HUES64 (cell line): Measurements from ENCODE around the gene TFAP2D.

ENCODE experiments used
- H3K27ac ChIP-seq: 2 replicates; pipeline ENCODE4 v1.7.0; 2013; ENCODE audit warnings: low read depth, low read length, inconsistent platforms
- H3K27me3 ChIP-seq: 2 replicates; pipeline ENCODE4 v1.6.1; 2013; ENCODE audit warnings: mild to moderate bottlenecking, low read length; ENCODE audit not compliant: insufficient read depth
- H3K36me3 ChIP-seq: 2 replicates; pipeline ENCODE4 v1.6.1; 2013; ENCODE audit warnings: mild to moderate bottlenecking, low read length; ENCODE audit not compliant: insufficient read depth
- H3K4me1 ChIP-seq: 2 replicates; pipeline ENCODE4 v1.6.1; 2013; ENCODE audit warnings: mild to moderate bottlenecking, low read length, moderate library complexity; ENCODE audit not compliant: insufficient read depth
- H3K4me3 ChIP-seq: 2 replicates; pipeline ENCODE4 v1.5.1; 2013; ENCODE audit warnings: mild to moderate bottlenecking, low read length, moderate library complexity
- H3K9ac ChIP-seq: 2 replicates; pipeline ENCODE4 v1.6.1; 2013; ENCODE audit warnings: mild to moderate bottlenecking, low read depth, low read length
- H3K9me3 ChIP-seq: 2 replicates; pipeline ENCODE4 v1.6.1; 2013; ENCODE audit warnings: low read depth, low read length; ENCODE audit not compliant: insufficient read depth
- WGBS: fragments of 150-250, 120-280 bp; methylation state at CpG from one replicate; pipeline ENCODE4 v1.1.7; 2013; ENCODE audit warnings: missing lambda C conversion rate; 5-methylcytosine and 5-hydroxymethylcytosine counted together

The TFAP2D gene

DNA sequence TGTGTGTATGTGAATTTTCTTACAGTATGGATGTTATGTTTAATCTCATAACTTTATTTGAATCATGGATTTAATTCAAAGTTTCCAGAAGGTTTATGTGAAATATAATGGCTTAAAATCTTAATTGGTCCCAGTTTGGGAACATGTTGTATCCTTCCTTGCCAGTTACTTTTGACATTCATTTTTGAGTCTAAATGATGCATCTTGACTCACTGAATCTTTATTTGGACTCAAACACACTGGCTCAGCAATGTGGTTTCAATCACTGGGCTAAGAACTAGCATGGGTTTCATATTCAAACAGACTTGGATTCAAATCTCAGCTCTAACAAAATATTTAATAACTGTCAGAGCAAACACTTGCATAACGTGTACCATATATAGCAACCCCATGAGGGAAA lies 79.4 kb downstream of the TFAP2D start:
- H3K27me3 ChIP-seq, result peaks cover 26% of the 10 kb centered on the region
- H3K36me3 ChIP-seq, result no peaks in the 10 kb centered on the region
- no peak overlapping the region for H3K4me3 ChIP-seq
- no peak overlapping the region for H3K27ac ChIP-seq
- no peak overlapping the region for H3K9ac ChIP-seq
- H3K4me1 ChIP-seq, result no peaks in the 10 kb centered on the region
- no peaks in the 10 kb centered on the region for H3K9me3 ChIP-seq
- WGBS, result 63% methylated on average over 1 of the region's 1 CpG

DNA sequence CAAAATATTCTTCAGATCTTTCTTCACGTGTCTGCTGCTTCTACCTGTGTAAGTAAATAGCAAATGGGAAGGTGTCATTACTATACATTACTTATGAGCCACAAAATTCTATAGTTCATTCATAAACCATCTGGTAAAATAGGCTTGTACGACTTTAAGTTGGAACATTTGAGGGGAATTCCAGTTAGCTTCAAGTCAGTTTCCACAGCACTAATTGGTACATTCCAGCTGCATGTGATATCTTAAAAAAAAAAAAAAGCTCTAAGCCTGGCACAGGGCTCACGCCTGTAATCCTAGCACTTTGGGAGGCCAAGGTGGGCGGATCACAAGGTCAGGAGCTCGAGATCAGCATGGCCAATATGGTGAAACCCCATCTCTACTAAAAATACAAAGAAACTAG lies 82.2 kb downstream of the TFAP2D start:
- Histone ChIP-seq H3K4me1 (no peaks in the 10 kb centered on the region), H3K9me3 (no peaks in the 10 kb centered on the region), H3K36me3 (no peaks in the 10 kb centered on the region), H3K27ac (no peak overlapping the region), H3K27me3 (peaks cover 26% of the 10 kb centered on the region), H3K9ac (no peak overlapping the region), H3K4me3 (no peak overlapping the region)
- 83% methylated on average over 4 of the region's 5 CpGs for WGBS

DNA sequence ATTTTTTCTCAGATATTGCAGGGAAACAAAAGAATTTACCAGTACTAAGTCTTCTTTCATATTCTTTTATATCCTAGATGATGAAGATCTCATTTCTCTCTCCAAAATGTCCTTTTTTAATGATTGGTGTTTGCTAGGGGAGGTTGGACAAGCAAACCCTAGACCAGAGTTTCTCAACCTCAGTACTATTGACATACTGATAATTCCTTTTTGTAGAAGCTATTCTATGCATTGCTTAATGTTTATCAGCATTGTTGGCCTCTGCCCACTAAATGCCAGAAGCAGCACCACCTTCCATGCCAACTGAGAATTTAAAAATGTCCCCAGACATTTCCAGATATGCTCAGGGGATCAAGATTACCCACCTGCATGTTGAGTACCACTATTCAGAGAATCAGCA lies 91.0 kb downstream of the TFAP2D start:
- no peaks in the 10 kb centered on the region for H3K27me3 ChIP-seq
- no peak overlapping the region for H3K27ac ChIP-seq
- H3K9me3 ChIP-seq, result no peaks in the 10 kb centered on the region
- no peaks in the 10 kb centered on the region for H3K4me1 ChIP-seq
- no peak overlapping the region for H3K4me3 ChIP-seq
- H3K36me3 ChIP-seq, result no peaks in the 10 kb centered on the region
- no peak overlapping the region for H3K9ac ChIP-seq

DNA sequence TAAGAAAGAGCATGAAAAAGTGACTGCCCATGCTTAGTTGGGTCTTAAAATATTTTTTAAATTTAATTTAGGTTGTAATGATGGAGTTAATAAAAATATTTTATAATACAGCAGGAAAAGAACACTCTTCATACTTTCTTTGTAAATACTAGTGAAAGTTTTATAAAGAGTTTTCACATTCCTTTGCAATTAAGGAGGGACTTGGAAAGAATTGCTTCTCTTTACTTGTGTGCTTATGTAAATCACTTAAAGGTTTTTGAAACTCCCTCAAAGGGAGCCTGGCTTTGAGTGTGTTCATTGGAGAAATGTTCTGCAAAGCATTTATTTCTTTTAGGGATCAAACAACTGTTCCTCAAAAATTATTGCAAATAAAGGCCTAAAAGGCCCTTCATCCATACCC lies 93.7 kb downstream of the TFAP2D start:
- no peak overlapping the region for H3K9ac ChIP-seq
- no peak overlapping the region for H3K4me3 ChIP-seq
- no peaks in the 10 kb centered on the region for H3K4me1 ChIP-seq
- H3K9me3 ChIP-seq, result no peaks in the 10 kb centered on the region
- no peak overlapping the region for H3K27ac ChIP-seq
- no peaks in the 10 kb centered on the region for H3K27me3 ChIP-seq
- no peaks in the 10 kb centered on the region for H3K36me3 ChIP-seq

DNA sequence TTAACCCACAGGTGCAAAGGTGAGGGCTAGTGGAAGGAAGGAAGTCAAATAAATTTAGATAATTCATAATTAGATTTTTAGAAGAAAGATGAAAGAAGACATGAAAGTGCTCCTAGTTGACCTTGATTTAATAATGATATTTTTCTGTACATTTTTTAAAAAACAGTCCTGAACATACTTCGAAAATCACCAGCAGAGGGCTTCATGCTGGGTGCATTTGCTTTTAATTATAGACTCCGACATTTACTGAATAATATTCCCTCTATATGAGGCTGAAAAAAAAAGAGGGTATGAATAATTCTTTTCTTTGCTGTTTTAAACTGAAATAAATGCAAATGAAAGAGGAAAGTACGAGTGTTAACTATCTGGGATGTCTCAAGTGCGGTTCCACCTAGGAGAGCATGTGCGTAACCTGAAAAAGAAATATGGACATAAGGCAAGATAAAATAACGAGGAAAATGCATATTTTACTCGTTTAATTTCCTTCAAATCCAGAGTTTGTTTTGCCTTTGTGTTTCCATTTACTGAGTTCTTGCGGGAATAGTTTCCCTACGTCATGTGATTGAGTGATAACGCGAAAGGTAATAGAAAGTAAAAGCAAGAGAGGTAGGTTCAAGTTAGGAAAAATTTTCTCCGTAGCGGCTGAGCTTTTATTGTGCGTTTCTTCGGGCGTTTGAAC lies 102.2 kb downstream of the TFAP2D start:
- no peak overlapping the region for H3K27ac ChIP-seq
- WGBS, result 7% methylated on average over 14 of the region's 16 CpGs

DNA sequence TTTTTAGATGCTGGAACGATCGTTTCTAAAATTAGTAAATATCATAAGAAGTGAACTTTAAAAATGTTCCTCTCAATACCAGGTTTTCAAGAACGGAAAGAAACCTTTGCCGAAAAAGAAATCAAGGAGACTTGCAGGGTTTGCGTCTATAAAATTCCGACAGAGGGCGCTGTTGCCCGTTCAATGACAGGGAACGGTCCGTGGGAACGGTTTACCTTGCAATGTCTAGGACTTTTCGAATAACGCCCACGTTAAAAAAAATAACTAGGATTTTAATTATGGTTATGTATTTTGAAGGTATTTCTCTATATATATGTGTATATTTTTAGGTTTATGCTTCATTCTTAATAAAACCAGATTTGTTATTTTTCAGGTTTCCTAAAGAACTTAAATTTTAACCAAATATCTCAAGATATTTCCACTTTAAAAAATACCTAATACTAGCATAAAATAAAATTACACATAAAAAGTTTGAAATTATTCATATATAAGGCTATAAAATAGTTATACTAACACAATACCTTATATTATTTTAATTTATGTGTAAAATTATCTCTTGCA lies 102.9 kb downstream of the TFAP2D start:
- Histone ChIP-seq H3K9ac (peak overlapping the region; percentile 30; the same call in 1 of the 2 replicates), H3K36me3 (no peaks in the 10 kb centered on the region), H3K9me3 (no peaks in the 10 kb centered on the region), H3K27me3 (peaks cover 79% of the 10 kb centered on the region), H3K4me3 (peak overlapping the region; percentile 51), H3K4me1 (peaks cover 12% of the 10 kb centered on the region; the same call in 1 of the 2 replicates), H3K27ac (no peak overlapping the region)
- 2% methylated on average over 11 of the region's 14 CpGs for WGBS

More for the DNA sequence above, 102.2 kb downstream of the TFAP2D start:
- H3K4me3 ChIP-seq, result peak overlapping the region; percentile 51
- H3K4me1 ChIP-seq, result peaks cover 7% of the 10 kb centered on the region; the same call in 1 of the 2 replicates
- no peaks in the 10 kb centered on the region for H3K36me3 ChIP-seq
- H3K9me3 ChIP-seq, result no peaks in the 10 kb centered on the region
- peak overlapping the region; percentile 30; the same call in 1 of the 2 replicates for H3K9ac ChIP-seq
- peaks cover 73% of the 10 kb centered on the region for H3K27me3 ChIP-seq

DNA sequence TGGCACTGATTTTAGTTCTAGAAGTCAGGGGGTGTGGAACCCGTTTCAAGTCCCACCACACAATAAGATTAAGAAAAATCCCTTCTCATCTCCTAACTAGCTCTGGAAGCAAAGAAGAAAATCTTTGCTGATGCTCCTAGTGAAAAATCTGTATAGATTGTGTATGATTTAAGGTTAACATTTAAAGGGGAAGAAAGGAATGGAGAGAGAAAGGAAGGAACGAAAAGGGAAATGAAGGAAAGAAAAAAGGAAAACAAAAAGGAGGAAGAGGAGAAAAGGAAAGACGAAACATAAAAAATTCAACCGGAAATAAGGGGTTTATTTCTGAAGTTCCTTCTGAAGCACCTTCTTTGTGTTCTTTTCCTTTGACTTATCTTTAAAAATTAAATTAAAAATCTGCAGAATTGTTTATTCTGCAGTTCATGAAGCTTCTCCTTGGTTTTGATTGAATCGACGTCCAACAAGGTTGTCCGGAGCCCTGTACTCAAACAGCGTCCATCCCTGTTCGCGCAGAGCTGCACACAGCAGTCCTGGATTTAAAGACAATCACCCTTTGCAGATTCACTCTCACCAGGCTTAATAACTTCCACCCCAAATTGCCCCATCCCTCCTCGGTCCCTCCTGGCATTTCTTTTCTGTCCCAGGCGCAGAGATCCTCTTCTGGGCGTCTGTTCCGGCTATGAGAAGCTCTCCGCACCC lies 103.8 kb downstream of the TFAP2D start:
- H3K4me1 ChIP-seq, result peaks cover 20% of the 10 kb centered on the region
- H3K4me3 ChIP-seq, result no peak overlapping the region
- H3K36me3 ChIP-seq, result no peaks in the 10 kb centered on the region
- H3K9ac ChIP-seq, result no peak overlapping the region
- WGBS, result 7% methylated on average over 14 of the region's 15 CpGs
- peaks cover 88% of the 10 kb centered on the region for H3K27me3 ChIP-seq
- no peak overlapping the region for H3K27ac ChIP-seq
- H3K9me3 ChIP-seq, result no peaks in the 10 kb centered on the region

DNA sequence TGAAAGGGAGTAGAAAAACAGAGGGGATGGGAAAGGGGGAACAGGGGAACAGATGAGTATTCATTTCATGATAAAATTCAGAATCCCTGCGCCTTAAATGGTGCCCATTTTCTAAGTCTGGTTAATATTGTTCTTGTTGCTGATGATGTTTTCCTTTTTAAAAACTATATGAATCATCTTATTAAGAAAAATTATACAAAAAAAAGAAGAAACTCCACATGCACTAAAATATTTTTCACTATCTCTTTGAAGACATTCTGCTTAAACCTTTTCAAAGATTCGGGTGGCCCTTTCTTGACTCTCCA lies 104.3 kb downstream of the TFAP2D start:
- peaks cover 25% of the 10 kb centered on the region for H3K4me1 ChIP-seq
- no peak overlapping the region for H3K4me3 ChIP-seq
- peaks cover 93% of the 10 kb centered on the region for H3K27me3 ChIP-seq
- WGBS, result 19% methylated on average over 2 of the region's 2 CpGs
- H3K27ac ChIP-seq, result no peak overlapping the region
- no peaks in the 10 kb centered on the region for H3K36me3 ChIP-seq
- no peaks in the 10 kb centered on the region for H3K9me3 ChIP-seq
- H3K9ac ChIP-seq, result no peak overlapping the region

DNA sequence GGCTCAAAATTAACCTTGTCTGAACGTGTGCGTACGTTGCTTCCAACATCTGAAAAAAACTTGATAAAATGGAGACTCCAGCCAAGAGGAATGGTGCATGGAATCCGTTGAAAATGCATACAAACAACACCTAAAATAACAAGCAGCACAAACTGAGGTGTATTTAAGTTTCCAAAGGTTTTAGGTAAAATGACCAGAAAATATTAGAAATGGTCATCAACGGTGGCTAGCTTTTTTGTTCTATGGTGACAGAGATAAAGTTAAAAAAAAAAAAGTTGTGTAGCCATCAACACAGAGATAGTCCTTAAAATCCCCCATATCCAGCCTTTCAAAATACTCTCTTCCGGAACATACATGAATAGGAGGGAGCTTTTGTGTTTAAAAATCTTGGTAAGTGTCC lies 104.7 kb downstream of the TFAP2D start:
- Histone ChIP-seq H3K27ac (no peak overlapping the region), H3K4me1 (peaks cover 29% of the 10 kb centered on the region), H3K27me3 (peaks cover 97% of the 10 kb centered on the region), H3K9me3 (no peaks in the 10 kb centered on the region), H3K9ac (no peak overlapping the region), H3K36me3 (no peaks in the 10 kb centered on the region), H3K4me3 (no peak overlapping the region)
- 6% methylated on average over 4 of the region's 6 CpGs for WGBS

DNA sequence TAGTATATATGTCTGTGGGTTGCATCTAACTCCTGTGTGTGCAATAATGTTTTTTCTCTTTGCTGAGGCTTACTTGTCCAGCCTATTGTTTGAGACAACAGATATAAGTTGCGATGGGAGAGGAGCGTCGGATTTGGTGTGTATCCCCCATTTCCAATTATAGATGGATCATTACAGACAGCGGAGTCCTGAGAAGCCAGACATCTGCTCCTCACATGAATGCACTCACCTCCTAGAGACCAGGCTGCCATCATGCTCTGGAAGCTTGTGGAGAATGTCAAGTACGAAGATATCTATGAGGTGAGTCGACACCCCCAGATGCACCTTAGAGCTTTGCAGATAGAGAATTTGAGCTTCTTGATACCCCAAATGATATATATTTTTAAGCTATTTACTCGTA lies 105.3 kb downstream of the TFAP2D start, which contains the start of gene TFAP2B:
TSS of gene TFAP2B (plus strand) at position 199 of the 400 bp plus-strand sequence. CDS start at position 220, 21 bp downstream.
- Histone ChIP-seq H3K36me3 (no peaks in the 10 kb centered on the region), H3K4me1 (peaks cover 35% of the 10 kb centered on the region), H3K9me3 (no peaks in the 10 kb centered on the region), H3K9ac (peak within 1 kb of the TSS; percentile 45; the same call in 1 of the 2 replicates), H3K4me3 (peak within 1 kb of the TSS; percentile 40), H3K27me3 (peaks cover 100% of the 10 kb centered on the region), H3K27ac (no peak within 1 kb of the TSS)
- 10% methylated on average over 7 of the region's 7 CpGs for WGBS

DNA sequence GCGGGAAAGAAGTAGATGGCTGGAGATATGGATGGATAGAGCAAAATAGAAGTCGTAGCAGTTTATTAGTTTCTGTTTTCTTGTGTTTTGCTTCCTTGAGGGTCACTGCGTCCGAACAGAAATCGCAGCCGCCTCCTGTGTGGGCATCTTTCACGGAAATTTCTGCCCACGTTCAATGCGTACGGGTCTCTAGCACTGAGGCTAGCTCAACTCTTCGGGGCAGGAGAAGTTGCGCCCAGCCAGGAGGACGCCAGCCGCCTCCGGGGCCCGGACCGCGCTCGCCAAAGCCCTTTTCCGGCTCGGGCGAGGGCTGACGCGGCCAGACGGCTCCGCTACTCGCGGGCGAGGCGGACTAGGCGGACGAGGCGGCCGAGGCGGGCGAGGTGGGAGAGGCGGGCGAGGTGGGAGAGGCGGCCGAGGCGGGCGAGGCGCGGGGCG lies 106.2 kb downstream of the TFAP2D start:
- Histone ChIP-seq H3K27ac (no peak overlapping the region), H3K4me3 (peak overlapping the region; percentile 40), H3K27me3 (peaks cover 100% of the 10 kb centered on the region)

More for the DNA sequence above, 106.2 kb downstream of the TFAP2D start:
- Histone ChIP-seq H3K4me1 (peaks cover 43% of the 10 kb centered on the region), H3K9ac (peak overlapping the region; percentile 45; the same call in 1 of the 2 replicates), H3K9me3 (no peaks in the 10 kb centered on the region), H3K36me3 (no peaks in the 10 kb centered on the region)
- under 1% methylated on average over 45 of the region's 45 CpGs for WGBS
